ENCODE results near the gene SSH2.

DNA sequence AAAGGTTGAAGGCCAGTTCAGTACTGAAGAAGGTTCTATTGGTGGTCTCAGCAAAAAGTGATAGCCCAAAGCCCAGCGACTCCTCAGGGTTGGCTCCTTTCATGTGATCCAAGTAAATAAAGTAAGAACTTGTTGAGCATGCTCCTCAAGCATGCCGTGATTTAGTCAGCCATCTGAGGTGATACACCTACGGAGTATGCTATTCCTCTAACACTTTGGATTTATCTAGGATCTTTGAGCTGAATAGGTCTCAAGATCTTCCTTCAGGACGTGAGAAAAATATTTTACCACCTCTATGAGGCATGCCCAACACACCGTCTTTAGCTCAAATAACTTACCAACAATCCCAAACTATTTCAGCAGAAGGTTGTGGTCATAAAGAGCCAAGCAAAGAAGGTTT lies 154.0 kb downstream of the SSH2 start:
- TF ChIP-seq POLR3G (IDR thresholded peaks at IDR 0.05; ENCODE audit: extremely low read depth, insufficient read length, insufficient replicate concordance) = no peak
- TF ChIP-seq, protein P1, sequence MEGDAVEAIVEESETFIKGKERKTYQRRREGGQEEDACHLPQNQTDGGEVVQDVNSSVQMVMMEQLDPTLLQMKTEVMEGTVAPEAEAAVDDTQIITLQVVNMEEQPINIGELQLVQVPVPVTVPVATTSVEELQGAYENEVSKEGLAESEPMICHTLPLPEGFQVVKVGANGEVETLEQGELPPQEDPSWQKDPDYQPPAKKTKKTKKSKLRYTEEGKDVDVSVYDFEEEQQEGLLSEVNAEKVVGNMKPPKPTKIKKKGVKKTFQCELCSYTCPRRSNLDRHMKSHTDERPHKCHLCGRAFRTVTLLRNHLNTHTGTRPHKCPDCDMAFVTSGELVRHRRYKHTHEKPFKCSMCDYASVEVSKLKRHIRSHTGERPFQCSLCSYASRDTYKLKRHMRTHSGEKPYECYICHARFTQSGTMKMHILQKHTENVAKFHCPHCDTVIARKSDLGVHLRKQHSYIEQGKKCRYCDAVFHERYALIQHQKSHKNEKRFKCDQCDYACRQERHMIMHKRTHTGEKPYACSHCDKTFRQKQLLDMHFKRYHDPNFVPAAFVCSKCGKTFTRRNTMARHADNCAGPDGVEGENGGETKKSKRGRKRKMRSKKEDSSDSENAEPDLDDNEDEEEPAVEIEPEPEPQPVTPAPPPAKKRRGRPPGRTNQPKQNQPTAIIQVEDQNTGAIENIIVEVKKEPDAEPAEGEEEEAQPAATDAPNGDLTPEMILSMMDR (IDR thresholded peaks at IDR 0.05 in 2 of 3, conservative IDR thresholded peaks at IDR 0.05 in 1 of 3; ENCODE audit: insufficient read depth in 2 of 3, low read depth in 1 of 3, low read length in 3 of 3) = no peak
- TF ChIP-seq FOS (IDR thresholded peaks at IDR 0.05; ENCODE audit: extremely low read depth, insufficient read length) = no peak
- no peak for TF ChIP-seq HMGN3 (IDR thresholded peaks at IDR 0.05; ENCODE audit: borderline replicate concordance, extremely low read depth, insufficient read length, low read depth, low read length)
- TF ChIP-seq, protein P2, sequence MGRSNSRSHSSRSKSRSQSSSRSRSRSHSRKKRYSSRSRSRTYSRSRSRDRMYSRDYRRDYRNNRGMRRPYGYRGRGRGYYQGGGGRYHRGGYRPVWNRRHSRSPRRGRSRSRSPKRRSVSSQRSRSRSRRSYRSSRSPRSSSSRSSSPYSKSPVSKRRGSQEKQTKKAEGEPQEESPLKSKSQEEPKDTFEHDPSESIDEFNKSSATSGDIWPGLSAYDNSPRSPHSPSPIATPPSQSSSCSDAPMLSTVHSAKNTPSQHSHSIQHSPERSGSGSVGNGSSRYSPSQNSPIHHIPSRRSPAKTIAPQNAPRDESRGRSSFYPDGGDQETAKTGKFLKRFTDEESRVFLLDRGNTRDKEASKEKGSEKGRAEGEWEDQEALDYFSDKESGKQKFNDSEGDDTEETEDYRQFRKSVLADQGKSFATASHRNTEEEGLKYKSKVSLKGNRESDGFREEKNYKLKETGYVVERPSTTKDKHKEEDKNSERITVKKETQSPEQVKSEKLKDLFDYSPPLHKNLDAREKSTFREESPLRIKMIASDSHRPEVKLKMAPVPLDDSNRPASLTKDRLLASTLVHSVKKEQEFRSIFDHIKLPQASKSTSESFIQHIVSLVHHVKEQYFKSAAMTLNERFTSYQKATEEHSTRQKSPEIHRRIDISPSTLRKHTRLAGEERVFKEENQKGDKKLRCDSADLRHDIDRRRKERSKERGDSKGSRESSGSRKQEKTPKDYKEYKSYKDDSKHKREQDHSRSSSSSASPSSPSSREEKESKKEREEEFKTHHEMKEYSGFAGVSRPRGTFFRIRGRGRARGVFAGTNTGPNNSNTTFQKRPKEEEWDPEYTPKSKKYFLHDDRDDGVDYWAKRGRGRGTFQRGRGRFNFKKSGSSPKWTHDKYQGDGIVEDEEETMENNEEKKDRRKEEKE (IDR thresholded peaks at IDR 0.05; ENCODE audit: borderline replicate concordance in 1 of 2, control insufficient read depth in 1 of 2, low read depth in 2 of 2, low read length in 1 of 2) = no peak
- TF ChIP-seq CREM (IDR thresholded peaks at IDR 0.05; ENCODE audit: low read depth) = no peak
- no peak for TF ChIP-seq SMARCB1 (IDR thresholded peaks at IDR 0.05; ENCODE audit: insufficient read length, low read depth)
- TF ChIP-seq, protein P3, sequence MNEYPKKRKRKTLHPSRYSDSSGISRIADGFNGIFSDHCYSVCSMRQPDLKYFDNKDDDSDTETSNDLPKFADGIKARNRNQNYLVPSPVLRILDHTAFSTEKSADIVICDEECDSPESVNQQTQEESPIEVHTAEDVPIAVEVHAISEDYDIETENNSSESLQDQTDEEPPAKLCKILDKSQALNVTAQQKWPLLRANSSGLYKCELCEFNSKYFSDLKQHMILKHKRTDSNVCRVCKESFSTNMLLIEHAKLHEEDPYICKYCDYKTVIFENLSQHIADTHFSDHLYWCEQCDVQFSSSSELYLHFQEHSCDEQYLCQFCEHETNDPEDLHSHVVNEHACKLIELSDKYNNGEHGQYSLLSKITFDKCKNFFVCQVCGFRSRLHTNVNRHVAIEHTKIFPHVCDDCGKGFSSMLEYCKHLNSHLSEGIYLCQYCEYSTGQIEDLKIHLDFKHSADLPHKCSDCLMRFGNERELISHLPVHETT (CRISPR knock-in tag; conservative IDR thresholded peaks at IDR 0.05 in 1 of 2, IDR thresholded peaks at IDR 0.05 in 1 of 2) = no peak
- no peak for TF ChIP-seq RAD21 (CRISPR knock-in tag; conservative IDR thresholded peaks at IDR 0.05 in 1 of 2, IDR thresholded peaks at IDR 0.05 in 1 of 2)
- TF ChIP-seq ZNF274 (IDR thresholded peaks at IDR 0.05; ENCODE audit: borderline replicate concordance, low read depth, low read length) = no peak
